Astrocyte (in vitro differentiated cells and primary cell): ENCODE results near the gene CD7. TPM values are rescaled to one million over a fixed set of nuclear protein-coding genes. Genes with fewer than 3 reads are reported as not detected.

Experiments used
- DNase-seq: peaks from one replicate; pipeline ENCODE4 v3.0.0-alpha.2; 2010; ENCODE audit warnings: low read depth
- FAIRE-seq: peaks from 2 replicates; lab custom pipeline; 2011; peaks lifted over from hg19 to GRCh38; lab: Jason Lieb, UNC
- H2AFZ ChIP-seq: 2 replicates; pipeline ENCODE4 v1.6.0; 2012; ENCODE audit warnings: low read depth, low read length, inconsistent platforms
- H3K27ac ChIP-seq: 2 replicates; pipeline ENCODE4 v1.5.1; 2011; ENCODE audit warnings: low read depth, low read length, inconsistent platforms
- H3K27me3 ChIP-seq: 2 replicates; pipeline ENCODE4 v1.6.0; 2011; ENCODE audit warnings: low read length, inconsistent platforms; ENCODE audit not compliant: insufficient read depth
- H3K36me3 ChIP-seq: 2 replicates; pipeline ENCODE4 v1.5.1; 2011; ENCODE audit warnings: low read length, inconsistent platforms; ENCODE audit not compliant: insufficient read depth
- H3K4me1 ChIP-seq: 2 replicates; pipeline ENCODE4 v1.5.1; 2011; ENCODE audit warnings: low read length, inconsistent platforms; ENCODE audit not compliant: insufficient read depth
- H3K4me2 ChIP-seq: 2 replicates; pipeline ENCODE4 v1.6.0; 2012; ENCODE audit warnings: low read length, inconsistent platforms
- H3K4me3 ChIP-seq: 2 replicates; pipeline ENCODE4 v1.5.1; 2011; ENCODE audit warnings: low read depth, mild to moderate bottlenecking, low read length, inconsistent platforms; ENCODE audit not compliant: insufficient read depth
- H3K79me2 ChIP-seq: 2 replicates; pipeline ENCODE4 v1.6.0; 2012; ENCODE audit warnings: mild to moderate bottlenecking, low read length, inconsistent platforms; ENCODE audit not compliant: insufficient read depth
- H3K9ac ChIP-seq: 2 replicates; pipeline ENCODE4 v1.6.0; 2012; ENCODE audit warnings: mild to moderate bottlenecking, low read length, inconsistent platforms
- H3K9me3 ChIP-seq: 2 replicates; pipeline ENCODE4 v1.5.1; 2012; ENCODE audit warnings: low read depth, mild to moderate bottlenecking, low read length, inconsistent platforms; ENCODE audit not compliant: insufficient read depth
- H4K20me1 ChIP-seq: 2 replicates; pipeline ENCODE4 v1.6.0; 2012; ENCODE audit warnings: low read length, inconsistent platforms; ENCODE audit not compliant: insufficient read depth
- H3K27ac Mint-ChIP-seq: one replicate; pipeline ENCODE4 v1.8.0; 2021; ENCODE audit warnings: mild to moderate bottlenecking, mixed read lengths; ENCODE audit not compliant: unreplicated experiment
- H3K27me3 Mint-ChIP-seq: one replicate; pipeline ENCODE4 v1.8.0; 2021; ENCODE audit warnings: low read depth, mixed read lengths; ENCODE audit not compliant: unreplicated experiment
- H3K36me3 Mint-ChIP-seq: one replicate; pipeline ENCODE4 v1.8.0; 2021; ENCODE audit warnings: low read depth, mixed read lengths; ENCODE audit not compliant: unreplicated experiment
- H3K4me1 Mint-ChIP-seq: one replicate; pipeline ENCODE4 v1.8.0; 2021; ENCODE audit warnings: low read depth, mixed read lengths; ENCODE audit not compliant: unreplicated experiment
- H3K4me3 Mint-ChIP-seq: one replicate; pipeline ENCODE4 v1.8.0; 2021; ENCODE audit warnings: mild to moderate bottlenecking, moderate library complexity, mixed read lengths; ENCODE audit not compliant: unreplicated experiment
- H3K9me3 Mint-ChIP-seq: one replicate; pipeline ENCODE4 v1.8.0; 2021; ENCODE audit warnings: mild to moderate bottlenecking, mixed read lengths; ENCODE audit not compliant: unreplicated experiment
- CTCF ChIP-seq: IDR thresholded peaks from 2 replicates; pipeline ENCODE4 v1.5.1; 2011; ENCODE audit warnings: low read depth, mild to moderate bottlenecking, inconsistent platforms, low read length, moderate library complexity; ENCODE audit not compliant: insufficient read depth
- EZH2 ChIP-seq: IDR thresholded peaks from 2 replicates; pipeline ENCODE4 v1.6.1; 2012; ENCODE audit warnings: mild to moderate bottlenecking, low read length, inconsistent platforms; ENCODE audit not compliant: insufficient read depth
- total RNA-seq: library from RNA; stranded (reverse); gene quantifications from 2 replicates; pipeline ENCODE4 v1.2.1, GENCODE V29; 2021

Gene CD7
- total RNA-seq, 1 donor from 2014 or later, result 0.18 TPM

- Mint-ChIP-seq H3K4me3 (no peak overlapping the region), H3K27me3 (peaks cover 23% of the 10 kb centered on the region), H3K36me3 (no peaks in the 10 kb centered on the region), H3K27ac (no peak overlapping the region), H3K9me3 (no peaks in the 10 kb centered on the region), H3K4me1 (peaks cover 3% of the 10 kb centered on the region)
- Histone ChIP-seq H4K20me1 (no peaks in the 10 kb centered on the region), H3K4me3 (peak overlapping the region; percentile 58), H3K27ac (peak overlapping the region; percentile 85), H3K36me3 (no peaks in the 10 kb centered on the region), H3K79me2 (no peaks in the 10 kb centered on the region), H3K9me3 (no peaks in the 10 kb centered on the region), H3K4me1 (peaks cover 28% of the 10 kb centered on the region), H3K9ac (peak overlapping the region; percentile 82), H3K4me2 (peak overlapping the region; percentile 87), H2AFZ (peak overlapping the region; percentile 87), H3K27me3 (no peaks in the 10 kb centered on the region)
- peak; percentile 90 for DNase-seq
- FAIRE-seq, result no peak
- TF ChIP-seq EZH2, result no peak
- no peak for TF ChIP-seq CTCF
Observed at GRCh38 chr17:82297714-82298537, 19.5 kb downstream of the CD7 start.

DNA sequence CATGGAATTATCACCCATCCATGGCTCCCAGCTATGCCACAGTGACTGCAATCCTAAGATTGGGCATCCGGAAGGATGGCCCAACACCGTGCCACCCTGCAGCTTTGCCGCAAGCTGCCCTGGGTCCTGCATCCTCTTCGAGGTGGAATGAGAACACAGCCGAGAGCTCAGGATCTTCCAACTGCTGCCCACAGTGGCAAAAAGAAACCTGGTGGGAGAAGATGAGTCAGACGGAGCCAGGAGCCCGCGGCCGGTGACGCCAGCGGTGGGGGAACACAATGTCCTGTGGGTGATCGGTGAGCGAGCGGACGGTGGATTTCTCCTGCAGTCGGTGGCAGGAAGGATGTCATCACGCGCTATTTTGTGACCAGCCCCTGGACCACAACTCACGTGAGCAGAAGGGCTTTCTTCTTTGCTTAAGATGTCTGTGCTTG, 20.1 kb downstream of the CD7 start:
- peak overlapping the region; percentile 87 for H3K4me2 ChIP-seq
- Mint-ChIP-seq H3K4me1 (peaks cover 3% of the 10 kb centered on the region), H3K4me3 (peak overlapping the region; percentile 60), H3K27ac (no peak overlapping the region), H3K27me3 (peaks cover 23% of the 10 kb centered on the region), H3K9me3 (no peaks in the 10 kb centered on the region), H3K36me3 (no peaks in the 10 kb centered on the region)
- H3K27ac ChIP-seq, result peak overlapping the region; percentile 85
- TF ChIP-seq EZH2 (no peak), CTCF (no peak)
- H4K20me1 ChIP-seq, result no peaks in the 10 kb centered on the region
- DNase-seq, result peak; percentile 80
- no peaks in the 10 kb centered on the region for H3K9me3 ChIP-seq
- H3K36me3 ChIP-seq, result no peaks in the 10 kb centered on the region
- peak overlapping the region; percentile 58 for H3K4me3 ChIP-seq
- peak overlapping the region; percentile 87 for H2AFZ ChIP-seq
- H3K4me1 ChIP-seq, result peaks cover 28% of the 10 kb centered on the region
- FAIRE-seq, result no peak
- H3K9ac ChIP-seq, result peak overlapping the region; percentile 82
- no peaks in the 10 kb centered on the region for H3K79me2 ChIP-seq
- H3K27me3 ChIP-seq, result no peaks in the 10 kb centered on the region
